Stromal cell of bone marrow (primary cell): ENCODE results near the gene HIGD2A.

Experiments used
- DNase-seq: peaks from one replicate; pipeline ENCODE4 v3.0.0-alpha.2; 2012; ENCODE audit warnings: low read depth

HIGD2A gene

GRCh38 chr5:176369934-176370711 is 18.4 kb upstream of the HIGD2A start:
- DNase-seq = no peak

- DNase-seq = no peak
Measured at GRCh38 chr5:176371621-176372539, 16.7 kb upstream of the HIGD2A start.

- no peak for DNase-seq
Measured at GRCh38 chr5:176373100-176373818, 15.3 kb upstream of the HIGD2A start.

DNA sequence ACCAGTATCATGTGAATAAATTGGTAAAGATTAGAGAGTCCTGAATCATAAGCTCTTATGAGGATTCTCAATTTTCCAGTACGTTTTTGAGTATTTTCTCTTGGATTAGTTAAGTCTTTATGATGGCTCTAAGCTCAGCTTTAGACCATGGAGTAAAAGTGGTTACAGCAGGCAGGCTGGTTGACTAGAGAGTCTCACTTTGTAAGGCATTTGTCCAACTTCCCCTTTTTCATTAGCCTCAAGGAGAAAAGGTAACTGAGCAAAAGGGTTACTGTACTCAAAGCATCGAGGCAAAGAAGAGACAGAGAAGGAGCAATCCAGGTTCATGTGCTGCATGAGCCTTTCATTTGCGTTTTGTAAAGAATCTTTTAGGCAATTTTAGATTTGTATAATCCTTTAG is 8.7 kb upstream of the HIGD2A start:
- no peak for DNase-seq

DNA sequence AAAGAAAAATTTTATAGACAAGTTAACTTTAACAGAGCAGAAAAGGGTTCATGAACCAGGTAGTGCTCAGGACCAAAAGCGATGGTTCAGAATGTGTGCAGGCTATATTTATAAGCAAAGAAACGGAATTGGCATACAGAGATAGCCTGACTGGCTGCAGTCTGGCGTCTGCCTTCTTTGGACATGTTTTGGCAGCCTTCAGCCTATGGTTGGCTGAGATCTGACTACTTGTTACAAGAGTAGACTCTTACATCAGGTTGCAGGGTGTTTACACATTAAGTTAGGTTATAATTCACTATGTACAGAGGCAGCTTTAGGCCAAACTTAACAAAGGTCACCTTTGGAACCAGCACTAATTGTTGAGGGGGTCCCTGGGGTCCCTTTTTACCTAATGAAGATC is 7.1 kb upstream of the HIGD2A start:
- DNase-seq = no peak

DNA sequence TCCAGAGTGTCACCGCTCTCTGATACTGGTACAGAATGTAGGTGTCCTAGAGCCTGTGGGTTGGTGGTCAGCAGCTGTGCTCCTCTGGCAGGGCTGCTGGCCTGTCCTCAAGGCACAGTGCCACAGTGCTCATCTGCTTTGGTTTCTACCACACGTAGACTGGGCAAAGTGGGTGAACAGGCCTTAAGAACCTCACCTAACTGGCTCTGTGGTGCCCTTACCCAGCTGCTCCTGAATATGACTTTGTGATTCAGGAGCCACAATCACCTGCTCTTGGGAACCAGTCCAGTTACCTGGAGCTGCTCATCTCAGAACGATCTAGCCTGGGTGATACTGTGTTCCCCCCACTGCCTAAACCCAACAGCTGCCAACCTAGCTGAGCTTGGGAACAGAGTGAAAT is 6.6 kb upstream of the HIGD2A start:
- no peak for DNase-seq

- DNase-seq = no peak
Measured at GRCh38 chr5:176382721-176383120, 5.8 kb upstream of the HIGD2A start.

DNA sequence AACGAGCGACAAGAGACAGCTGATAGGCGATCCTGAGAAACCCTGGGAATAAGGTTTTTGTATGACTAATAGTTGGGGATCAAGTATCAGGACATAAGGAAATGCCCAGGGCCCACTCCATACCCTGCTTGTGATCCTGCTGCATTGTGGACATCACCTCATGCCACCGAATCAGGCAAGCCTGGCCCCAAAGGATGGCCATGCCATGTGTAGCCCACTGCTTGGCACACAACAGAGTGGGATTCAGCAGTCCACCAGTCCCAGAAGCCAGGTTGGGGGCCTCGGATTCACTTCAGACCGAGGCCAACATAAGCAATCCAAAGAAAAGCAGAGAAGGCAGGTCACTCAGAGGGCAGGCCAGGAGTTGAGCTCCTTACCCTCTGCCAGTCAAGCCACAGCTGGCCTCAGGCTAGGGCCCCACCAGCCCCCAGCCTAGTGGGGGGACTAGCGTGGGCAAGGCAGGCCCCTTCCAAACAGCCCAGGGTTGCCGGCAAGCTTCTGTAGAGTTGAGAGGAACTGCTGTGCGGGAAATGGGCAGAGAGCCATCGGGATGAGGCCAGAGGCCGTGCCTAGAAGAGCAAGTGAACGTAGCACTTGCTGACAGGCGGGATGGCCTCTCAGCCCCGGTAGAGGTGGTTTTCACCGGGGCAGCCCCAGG is 5.2 kb upstream of the HIGD2A start:
- DNase-seq = no peak

DNA sequence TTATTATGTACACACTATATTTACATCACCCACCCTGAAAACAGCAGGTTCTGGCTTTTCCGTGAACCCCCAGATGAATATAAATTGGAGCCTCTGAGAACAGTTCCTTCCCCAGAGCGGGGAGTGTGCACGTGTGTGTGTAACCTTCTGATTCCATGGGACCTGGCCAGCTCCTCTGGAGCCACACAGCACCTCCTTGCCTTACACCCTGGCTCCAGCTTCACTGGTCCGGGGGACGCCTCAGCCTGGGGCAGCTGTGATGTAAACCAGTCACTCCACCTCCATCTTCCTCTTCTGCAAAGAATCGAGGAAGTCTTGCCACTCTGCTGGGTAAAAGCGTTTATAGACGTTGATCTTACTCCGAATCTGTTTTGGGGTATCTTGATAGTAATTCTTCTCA is 4.6 kb upstream of the HIGD2A start:
- DNase-seq = no peak

DNA sequence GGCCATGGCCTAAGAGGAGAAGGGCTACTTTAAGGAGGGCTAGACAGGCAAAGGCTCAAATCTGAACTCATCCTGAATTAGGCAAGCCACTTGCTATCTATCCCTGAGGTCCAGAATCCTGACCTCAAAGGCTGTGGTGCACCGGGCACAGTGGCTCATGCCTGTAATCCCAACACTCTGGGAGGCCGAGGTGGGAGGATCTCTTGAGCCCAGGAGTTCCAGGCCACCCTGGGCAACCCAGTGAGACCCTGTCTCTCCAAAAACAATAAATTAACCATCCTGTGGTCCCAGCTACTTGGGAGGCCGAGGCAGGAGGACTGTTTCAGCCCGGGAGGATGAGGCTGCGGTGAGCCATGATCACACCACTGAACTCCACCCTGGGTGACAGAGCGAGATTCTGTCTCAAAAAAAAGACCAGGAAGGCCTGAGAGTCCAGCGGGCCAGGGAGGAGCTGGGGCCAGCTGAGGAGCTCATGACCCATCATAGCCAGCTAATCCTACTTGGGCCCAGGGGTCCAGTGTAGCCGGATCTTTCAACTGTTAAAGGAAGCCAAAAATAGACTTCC is 4.1 kb upstream of the HIGD2A start:
- no peak for DNase-seq

DNA sequence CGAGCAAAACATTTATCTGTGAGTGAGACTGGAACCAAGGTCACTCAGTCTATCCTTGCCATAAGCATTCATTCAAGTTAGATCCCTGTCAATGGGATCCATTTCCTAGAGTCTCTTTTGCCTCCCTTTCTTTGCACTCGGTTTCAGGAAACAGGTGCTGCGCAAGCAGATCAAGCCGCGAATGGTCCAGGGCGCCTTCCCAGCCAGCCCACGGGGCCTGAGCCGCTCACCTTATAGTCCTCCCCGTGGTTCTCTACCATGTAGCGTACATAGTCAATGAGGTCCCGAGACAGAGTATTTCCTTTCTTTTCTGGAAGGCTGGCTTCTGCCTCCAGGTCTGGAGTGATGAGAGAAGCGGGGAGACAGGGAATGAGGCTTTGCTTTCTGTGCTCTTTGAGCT is 3.6 kb upstream of the HIGD2A start:
- no peak for DNase-seq

GRCh38 chr5:176386491-176386890 is 2.1 kb upstream of the HIGD2A start:
- DNase-seq = no peak

- DNase-seq = no peak
Measured at GRCh38 chr5:176387384-176387925, 1.1 kb upstream of the HIGD2A start.

GRCh38 chr5:176388003-176388443 is 528 bp upstream of the HIGD2A start:
- DNase-seq = no peak

GRCh38 chr5:176389135-176390123 is 878 bp downstream of the HIGD2A start:
- no peak for DNase-seq

DNA sequence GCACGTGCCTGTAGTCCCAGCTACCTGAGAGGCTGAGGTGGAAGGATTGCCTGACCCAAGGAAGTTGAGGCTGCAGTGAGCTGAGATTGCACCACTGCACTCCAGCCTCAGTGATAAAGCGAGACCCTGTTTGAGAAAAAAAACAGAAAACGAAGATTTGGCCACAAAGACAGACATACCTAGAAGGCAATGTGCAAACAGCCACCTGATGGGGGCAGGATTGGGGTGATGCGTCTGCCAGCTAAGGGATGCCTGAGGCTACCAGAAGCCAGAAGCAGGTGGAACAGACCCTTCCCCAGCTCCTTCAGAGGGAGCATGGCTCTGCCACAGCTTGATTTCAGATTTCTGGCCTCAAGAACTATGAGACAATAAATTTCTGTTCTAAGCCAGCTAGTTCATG is 2.9 kb downstream of the HIGD2A start:
- DNase-seq = no peak

DNA sequence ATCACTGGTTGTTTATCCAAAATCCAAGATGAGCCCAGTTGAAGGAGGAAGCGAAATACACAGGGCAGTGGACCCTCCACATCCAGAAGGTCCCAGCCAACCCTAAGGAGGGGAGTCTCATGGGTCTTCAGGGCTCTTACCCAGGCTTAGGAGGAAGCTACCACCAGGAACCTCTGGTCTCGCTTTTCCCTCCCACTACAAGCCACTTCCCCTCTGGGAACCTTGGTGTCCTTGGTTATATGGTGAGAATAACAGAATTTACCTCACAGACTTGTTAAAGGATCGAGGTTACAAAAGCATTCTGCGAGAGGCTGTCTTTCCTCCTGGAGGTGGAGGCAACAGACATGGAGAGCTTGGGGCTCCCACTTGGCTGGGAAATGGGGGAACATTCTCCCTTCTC is 3.4 kb downstream of the HIGD2A start:
- DNase-seq = no peak

- no peak for DNase-seq
Measured at GRCh38 chr5:176392526-176392925, 4.0 kb downstream of the HIGD2A start.

- DNase-seq = no peak
Measured at GRCh38 chr5:176394096-176394495, 5.5 kb downstream of the HIGD2A start.
